OCI-LY1 (cell line): ENCODE data around the gene PTPRS.

Experiments
- H2AFZ ChIP-seq: fragments of 200-600 bp; sonication (generic), shearing (Covaris generic); 2 replicates; pipeline ENCODE4 v1.6.0; 2014; ENCODE audit warnings: antibody characterized with exemption, mild to moderate bottlenecking, low read length
- H3F3A ChIP-seq: fragments of 200-600 bp; sonication (generic), shearing (Covaris generic); 2 replicates; pipeline ENCODE4 v1.6.0; 2014; ENCODE audit warnings: mild to moderate bottlenecking, antibody characterized with exemption, low read length, moderate library complexity; ENCODE audit not compliant: insufficient read depth
- H3K27ac ChIP-seq: fragments of 200-600 bp; sonication (generic); 2 replicates; pipeline ENCODE4 v1.5.1; 2014; ENCODE audit warnings: low read length, mixed run types, mild to moderate bottlenecking, low read depth; ENCODE audit not compliant: poor library complexity, severe bottlenecking
- H3K27me3 ChIP-seq: fragments of 200-600 bp; sonication (generic); 2 replicates; pipeline ENCODE4 v1.6.0; 2014; ENCODE audit warnings: antibody characterized with exemption, mild to moderate bottlenecking, low read length, moderate library complexity; ENCODE audit not compliant: insufficient read depth
- H3K36me3 ChIP-seq: fragments of 200-600 bp; sonication (generic); 2 replicates; pipeline ENCODE4 v1.6.1; 2014; ENCODE audit warnings: mild to moderate bottlenecking, antibody characterized with exemption, low read length, moderate library complexity, mixed read lengths; ENCODE audit not compliant: insufficient read depth
- H3K4me1 ChIP-seq: fragments of 200-600 bp; sonication (generic); 2 replicates; pipeline ENCODE4 v1.5.1; 2014; ENCODE audit warnings: mild to moderate bottlenecking, low read length, moderate library complexity; ENCODE audit not compliant: insufficient read depth, severe bottlenecking
- H3K4me2 ChIP-seq: fragments of 200-600 bp; sonication (generic), shearing (Covaris generic); 2 replicates; pipeline ENCODE4 v1.6.1; 2014; ENCODE audit warnings: low read length
- H3K4me3 ChIP-seq: fragments of 200-600 bp; sonication (generic); 2 replicates; pipeline ENCODE4 v1.5.1; 2014; ENCODE audit warnings: low read length, low read depth, mild to moderate bottlenecking, mixed read lengths; ENCODE audit not compliant: poor library complexity, severe bottlenecking
- H3K79me2 ChIP-seq: fragments of 200-600 bp; shearing (Covaris generic); 2 replicates; pipeline ENCODE4 v1.6.1; 2016; ENCODE audit warnings: mixed run types, low read length, mixed read lengths; ENCODE audit not compliant: insufficient read depth
- H3K9ac ChIP-seq: fragments of 200-600 bp; sonication (generic), shearing (Covaris generic); 2 replicates; pipeline ENCODE4 v1.6.1; 2014; ENCODE audit warnings: mild to moderate bottlenecking, low read length, mixed read lengths
- H3K9me2 ChIP-seq: fragments of 200-600 bp; sonication (generic), shearing (Covaris generic); 2 replicates; pipeline ENCODE4 v1.6.1; 2014; ENCODE audit warnings: low read depth, mild to moderate bottlenecking, low read length, mixed read lengths
- H3K9me3 ChIP-seq: fragments of 200-600 bp; shearing (Covaris generic); 2 replicates; pipeline ENCODE4 v1.6.1; 2014; ENCODE audit warnings: low read length, mixed read lengths
- H4K20me1 ChIP-seq: fragments of 200-600 bp; sonication (generic), shearing (Covaris generic); 2 replicates; pipeline ENCODE4 v1.6.0; 2016; ENCODE audit warnings: mild to moderate bottlenecking, low read length; ENCODE audit not compliant: insufficient read depth
- EZH2 ChIP-seq: fragments of 200-600 bp; sonication (generic), shearing (Covaris generic); IDR thresholded peaks from 2 replicates; pipeline ENCODE4 v1.8.0; 2017; ENCODE audit warnings: borderline replicate concordance, mixed run types, mild to moderate bottlenecking, antibody characterized with exemption, low read length, moderate library complexity, mixed read lengths
- TF ChIP-seq, protein P1 (sequence below): fragments of 200-600 bp; sonication (generic), shearing (Covaris generic); IDR thresholded peaks from 2 replicates; pipeline ENCODE4 v1.5.1; 2017; ENCODE audit warnings: mild to moderate bottlenecking, antibody characterized with exemption, low read length, moderate library complexity, mixed read lengths

The PTPRS gene

GRCh38 chr19:5304486-5304885 lies 36.1 kb downstream of the PTPRS start:
- Histone ChIP-seq H3K36me3 (no peaks in the 10 kb centered on the region), H3K9ac (no peak overlapping the region), H3K27me3 (no peaks in the 10 kb centered on the region), H3K9me3 (no peaks in the 10 kb centered on the region), H3K79me2 (no peaks in the 10 kb centered on the region), H4K20me1 (no peaks in the 10 kb centered on the region), H3K4me3 (no peak overlapping the region), H3K4me2 (no peak overlapping the region), H3F3A (no peaks in the 10 kb centered on the region), H3K27ac (no peak overlapping the region), H3K9me2 (no peaks in the 10 kb centered on the region), H2AFZ (no peak overlapping the region), H3K4me1 (no peaks in the 10 kb centered on the region)
- TF ChIP-seq, protein P1, sequence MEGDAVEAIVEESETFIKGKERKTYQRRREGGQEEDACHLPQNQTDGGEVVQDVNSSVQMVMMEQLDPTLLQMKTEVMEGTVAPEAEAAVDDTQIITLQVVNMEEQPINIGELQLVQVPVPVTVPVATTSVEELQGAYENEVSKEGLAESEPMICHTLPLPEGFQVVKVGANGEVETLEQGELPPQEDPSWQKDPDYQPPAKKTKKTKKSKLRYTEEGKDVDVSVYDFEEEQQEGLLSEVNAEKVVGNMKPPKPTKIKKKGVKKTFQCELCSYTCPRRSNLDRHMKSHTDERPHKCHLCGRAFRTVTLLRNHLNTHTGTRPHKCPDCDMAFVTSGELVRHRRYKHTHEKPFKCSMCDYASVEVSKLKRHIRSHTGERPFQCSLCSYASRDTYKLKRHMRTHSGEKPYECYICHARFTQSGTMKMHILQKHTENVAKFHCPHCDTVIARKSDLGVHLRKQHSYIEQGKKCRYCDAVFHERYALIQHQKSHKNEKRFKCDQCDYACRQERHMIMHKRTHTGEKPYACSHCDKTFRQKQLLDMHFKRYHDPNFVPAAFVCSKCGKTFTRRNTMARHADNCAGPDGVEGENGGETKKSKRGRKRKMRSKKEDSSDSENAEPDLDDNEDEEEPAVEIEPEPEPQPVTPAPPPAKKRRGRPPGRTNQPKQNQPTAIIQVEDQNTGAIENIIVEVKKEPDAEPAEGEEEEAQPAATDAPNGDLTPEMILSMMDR: no peak
- no peak for TF ChIP-seq EZH2

DNA sequence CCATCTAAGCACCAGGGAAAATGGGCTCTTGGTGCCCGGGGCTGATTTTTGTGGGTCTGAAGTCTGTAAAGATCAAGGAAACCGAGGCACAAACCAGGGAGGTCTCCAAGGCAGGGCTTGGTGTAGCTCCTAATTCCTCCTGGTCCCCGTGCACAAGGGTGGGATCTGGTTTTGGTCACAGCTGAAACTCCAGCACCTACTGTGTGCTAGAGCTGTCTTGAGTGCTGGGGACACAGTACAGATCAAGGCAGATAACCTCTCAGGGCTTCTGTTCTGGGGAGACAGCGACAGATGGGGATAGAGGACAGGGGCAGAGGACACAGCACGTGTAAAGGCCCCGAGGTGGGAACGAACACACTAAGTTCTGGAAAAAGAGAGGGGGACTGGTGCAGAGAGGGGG lies 37.4 kb downstream of the PTPRS start:
- Histone ChIP-seq H3K4me2 (no peak overlapping the region), H3K9me2 (no peaks in the 10 kb centered on the region), H3K4me3 (no peak overlapping the region), H3K27me3 (no peaks in the 10 kb centered on the region), H3K9ac (no peak overlapping the region), H3K9me3 (no peaks in the 10 kb centered on the region), H3K27ac (no peak overlapping the region), H3K79me2 (no peaks in the 10 kb centered on the region), H3F3A (no peaks in the 10 kb centered on the region), H4K20me1 (no peaks in the 10 kb centered on the region), H2AFZ (no peak overlapping the region), H3K4me1 (no peaks in the 10 kb centered on the region), H3K36me3 (no peaks in the 10 kb centered on the region)
- TF ChIP-seq EZH2: no peak

GRCh38 chr19:5302396-5302795 lies 38.2 kb downstream of the PTPRS start:
- Histone ChIP-seq H3F3A (no peaks in the 10 kb centered on the region), H3K36me3 (no peaks in the 10 kb centered on the region), H3K4me1 (no peaks in the 10 kb centered on the region), H3K9me3 (no peaks in the 10 kb centered on the region), H3K9ac (no peak overlapping the region), H3K4me2 (no peak overlapping the region), H3K79me2 (no peaks in the 10 kb centered on the region), H3K9me2 (no peaks in the 10 kb centered on the region), H3K27ac (no peak overlapping the region), H4K20me1 (no peaks in the 10 kb centered on the region), H2AFZ (no peak overlapping the region), H3K27me3 (peaks cover 1% of the 10 kb centered on the region; the same call in 1 of the 2 replicates), H3K4me3 (no peak overlapping the region)
- TF ChIP-seq, protein P1: no peak
- no peak for TF ChIP-seq EZH2

- no peaks in the 10 kb centered on the region for H4K20me1 ChIP-seq
- H3K9me2 ChIP-seq: no peaks in the 10 kb centered on the region
- H3K4me1 ChIP-seq: no peaks in the 10 kb centered on the region
- no peaks in the 10 kb centered on the region for H3K9me3 ChIP-seq
- H3K79me2 ChIP-seq: no peaks in the 10 kb centered on the region
- H3F3A ChIP-seq: no peaks in the 10 kb centered on the region
- no peak overlapping the region for H3K27ac ChIP-seq
- no peak for TF ChIP-seq EZH2
- TF ChIP-seq, protein P1: no peak
- no peak overlapping the region for H3K4me3 ChIP-seq
- H3K27me3 ChIP-seq: peaks cover 7% of the 10 kb centered on the region; the same call in 1 of the 2 replicates
- H2AFZ ChIP-seq: no peak overlapping the region
- no peak overlapping the region for H3K4me2 ChIP-seq
- H3K36me3 ChIP-seq: no peaks in the 10 kb centered on the region
- H3K9ac ChIP-seq: no peak overlapping the region
Measured at GRCh38 chr19:5299137-5299536, 41.5 kb downstream of the PTPRS start.
